Forelimb muscle (tissue), 1 donor: ENCODE results near the gene HOXC11. TPM values are rescaled to one million over a fixed set of nuclear protein-coding genes. Genes with fewer than 3 reads are reported as not detected.

ENCODE experiments used
- DNase-seq: peaks from one replicate; pipeline ENCODE4 v3.0.0-alpha.2; 2013; ENCODE audit warnings: low read depth
- polyA plus RNA-seq: library from polyadenylated mRNA; unstranded; fragments of 120-200 nt; gene quantifications from one replicate; pipeline ENCODE4 v1.2.1, GENCODE V29; 2013; ENCODE audit not compliant: insufficient read length

The HOXC11 gene
- polyA plus RNA-seq, 1 donor, result not detected

DNA sequence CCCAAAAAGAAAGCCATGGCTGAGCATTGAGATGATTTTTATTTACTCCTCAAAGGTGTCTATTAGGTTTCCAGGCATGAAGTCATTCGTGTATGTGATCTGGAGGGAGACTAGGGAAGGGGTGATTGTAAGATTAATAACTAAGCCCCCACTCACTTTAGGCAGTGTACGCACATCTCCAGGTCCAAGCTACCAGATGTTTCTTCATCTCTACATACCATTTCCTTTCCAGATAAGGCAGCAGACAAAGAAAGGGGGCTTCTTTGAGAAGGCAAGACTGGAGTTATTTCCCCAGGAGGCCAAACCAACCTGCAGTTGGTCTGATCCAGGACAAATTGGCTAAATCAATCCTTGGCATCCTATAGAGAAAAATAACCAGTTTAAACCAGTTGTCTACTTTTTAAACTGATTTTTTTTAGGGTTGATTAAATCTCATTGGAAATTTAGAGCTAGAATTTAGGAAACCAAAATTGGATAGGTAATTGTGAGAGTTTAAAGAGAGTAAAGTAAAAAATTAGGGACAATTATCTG lies 30.4 kb upstream of the HOXC11 start:
- DNase-seq, result no peak

DNA sequence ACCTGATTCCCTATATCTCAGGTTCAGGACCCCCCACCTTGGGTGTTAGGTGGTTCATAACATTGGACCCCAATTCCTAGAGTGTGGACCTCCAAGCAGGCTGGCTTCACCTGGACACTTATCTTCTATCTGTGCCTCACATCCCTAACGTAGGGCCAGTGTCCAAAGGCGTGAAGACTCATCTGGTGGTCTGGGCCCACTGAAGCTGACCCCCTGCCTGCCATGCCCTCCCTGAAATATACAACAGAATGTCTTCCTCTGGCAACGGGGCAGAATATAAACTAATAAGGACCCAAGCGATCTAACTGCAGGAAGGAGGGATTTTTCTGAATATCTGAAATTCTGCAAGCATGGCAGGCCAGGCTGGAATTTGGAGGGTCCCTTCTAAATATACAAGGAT lies 28.7 kb upstream of the HOXC11 start:
- no peak for DNase-seq

DNA sequence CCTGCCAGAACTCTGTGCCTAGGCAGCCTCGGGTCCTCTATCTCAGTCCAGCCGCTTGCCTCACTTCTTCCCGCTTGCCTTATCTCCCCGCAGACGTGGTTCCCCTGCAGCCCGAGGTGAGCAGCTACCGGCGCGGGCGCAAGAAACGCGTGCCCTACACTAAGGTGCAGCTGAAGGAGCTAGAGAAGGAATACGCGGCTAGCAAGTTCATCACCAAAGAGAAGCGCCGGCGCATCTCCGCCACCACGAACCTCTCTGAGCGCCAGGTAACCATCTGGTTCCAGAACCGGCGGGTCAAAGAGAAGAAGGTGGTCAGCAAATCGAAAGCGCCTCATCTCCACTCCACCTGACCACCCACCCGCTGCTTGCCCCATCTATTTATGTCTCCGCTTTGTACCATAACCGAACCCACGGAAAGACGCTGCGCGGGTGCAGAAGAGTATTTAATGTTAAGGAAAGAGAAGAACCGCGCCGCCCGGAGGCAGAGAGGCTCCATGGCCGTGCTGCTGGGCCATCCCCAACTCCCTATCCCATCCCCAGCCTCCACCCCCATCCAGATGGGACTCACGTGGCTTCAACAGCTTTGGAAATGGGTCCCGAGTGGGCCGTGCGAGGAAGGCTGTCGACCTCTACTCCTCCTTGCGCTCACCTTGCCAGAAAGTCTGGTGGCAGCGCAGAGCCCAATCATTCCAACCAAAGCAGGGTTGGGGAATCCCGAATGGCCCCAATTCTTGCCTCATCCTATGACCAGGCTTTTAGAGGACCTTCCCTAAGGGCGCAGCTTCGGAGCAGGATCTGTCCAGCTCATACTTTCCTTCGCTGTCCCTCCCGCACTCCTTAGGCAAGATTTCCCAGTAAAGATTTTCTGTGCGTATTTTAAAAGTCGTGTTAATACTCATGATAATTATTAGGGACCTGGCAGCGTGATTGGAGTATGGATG lies 27.7 kb upstream of the HOXC11 start:
- DNase-seq, result no peak

DNA sequence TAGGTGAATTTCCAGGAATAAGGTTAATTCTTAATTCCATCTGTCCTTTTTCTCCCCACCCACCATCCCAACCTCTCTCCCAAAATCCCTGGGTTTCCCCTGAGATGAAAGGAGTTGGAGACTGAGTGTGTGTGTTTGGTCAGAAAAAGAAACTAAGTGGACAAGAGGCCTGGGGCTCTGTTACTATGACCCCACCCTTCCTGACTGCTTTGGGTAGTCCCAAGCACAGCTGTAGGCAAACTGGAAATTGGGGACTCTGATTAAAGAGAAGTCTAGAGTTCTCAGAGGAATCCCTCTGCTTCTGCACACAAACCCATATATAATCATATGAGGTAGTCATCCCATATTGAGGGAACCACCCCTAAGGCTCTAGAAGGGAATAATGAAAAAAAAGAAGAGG lies 25.2 kb upstream of the HOXC11 start:
- no peak for DNase-seq

DNA sequence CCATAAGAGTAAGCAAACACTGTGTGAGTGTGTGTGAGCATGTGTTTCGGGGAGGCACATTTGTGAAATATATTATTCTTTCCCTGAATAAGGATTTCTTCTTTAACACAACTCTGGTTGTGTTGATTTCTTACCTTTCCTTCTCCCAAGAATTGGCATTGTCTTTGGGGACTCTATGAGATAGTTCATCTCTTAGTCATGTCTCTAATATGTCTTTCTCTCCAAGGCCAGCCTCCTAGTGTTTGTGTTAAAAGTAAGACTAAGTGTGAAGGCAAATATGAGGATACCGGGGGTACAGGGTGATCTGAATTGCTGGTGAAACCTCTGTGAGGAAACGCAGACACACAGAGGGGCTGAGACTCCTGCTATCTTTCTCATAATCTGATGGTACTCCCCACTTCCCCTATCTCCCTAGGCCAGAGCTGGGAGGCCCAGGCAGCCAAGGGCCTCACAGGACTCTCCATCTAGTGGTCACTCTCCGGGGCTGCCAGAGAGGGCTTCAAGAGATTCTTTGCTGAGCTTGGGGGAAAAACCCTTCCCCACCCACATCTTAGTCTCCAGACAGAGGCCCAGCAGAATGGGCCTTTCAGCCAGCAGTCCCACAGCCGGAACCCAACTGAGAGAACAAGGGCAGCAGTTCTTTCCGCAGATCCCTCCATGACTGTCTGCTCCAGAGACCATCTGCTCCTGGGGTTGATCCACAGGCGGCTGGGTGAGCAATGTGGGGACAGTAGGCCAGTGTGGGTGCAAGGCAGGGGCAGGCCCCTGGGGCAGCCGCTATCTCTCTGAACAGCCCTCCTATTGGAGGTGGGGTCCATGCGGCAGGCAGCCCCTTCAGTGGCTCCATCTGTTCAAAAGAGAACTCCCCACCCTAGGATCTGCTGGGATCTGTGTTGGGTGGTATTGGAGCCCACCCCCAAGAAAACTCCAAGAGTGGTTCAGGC lies 24.0 kb upstream of the HOXC11 start:
- DNase-seq, result no peak

DNA sequence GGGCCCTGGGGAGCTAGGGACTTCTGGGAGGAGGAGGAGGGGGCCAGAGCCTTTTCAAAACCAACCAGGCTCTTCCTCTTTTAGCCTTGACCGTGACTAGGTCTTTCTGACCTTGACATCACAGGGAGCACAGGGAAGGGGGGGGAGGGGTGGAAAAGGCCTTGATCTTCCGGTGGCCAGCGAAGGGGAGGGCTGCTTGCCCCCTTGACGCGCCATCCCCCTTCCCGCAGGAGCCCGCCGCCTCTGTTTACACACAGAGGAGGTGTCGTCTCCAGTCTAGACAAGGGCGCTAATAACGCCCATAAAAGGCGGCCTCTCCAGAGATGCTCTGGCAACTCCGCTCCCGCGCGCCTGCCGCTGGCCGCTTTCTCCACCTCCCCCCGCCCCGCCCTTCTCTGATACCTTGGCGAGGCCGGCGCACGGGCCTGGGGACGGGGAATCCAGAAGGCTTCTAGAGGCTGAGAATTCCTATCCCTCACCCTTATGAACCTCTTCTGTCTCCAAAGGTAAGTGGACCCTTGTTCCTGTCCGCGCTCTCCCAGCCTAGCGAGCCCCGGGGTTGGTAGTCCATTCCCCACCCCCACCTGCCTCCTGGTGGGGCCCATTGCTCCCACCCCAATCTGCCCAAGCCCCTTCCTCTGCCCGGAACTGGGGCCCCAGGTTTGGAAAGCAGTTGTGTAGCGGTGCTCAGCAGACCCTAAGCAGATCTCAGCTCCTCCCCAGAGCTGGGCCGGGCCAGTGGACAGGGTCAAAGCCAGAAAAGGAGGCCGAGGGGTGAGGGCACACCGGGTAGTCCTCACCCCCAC lies 23.1 kb upstream of the HOXC11 start:
- no peak for DNase-seq

DNA sequence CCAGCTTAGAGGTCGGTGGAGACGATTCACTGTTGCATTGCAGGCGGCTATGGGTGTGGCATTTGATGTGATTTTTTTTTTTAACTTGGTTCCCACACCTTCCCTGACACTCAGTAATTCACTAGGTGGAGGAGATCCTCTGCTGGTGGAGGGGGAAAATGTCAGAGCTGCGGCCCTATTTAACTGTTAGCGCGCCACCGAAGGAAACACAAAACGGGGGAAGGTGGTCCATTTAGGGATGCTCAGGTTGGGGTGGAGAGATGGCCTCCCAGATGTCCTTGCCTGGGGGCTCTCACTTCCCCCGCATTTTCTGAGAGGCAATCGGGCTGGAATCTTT lies 22.5 kb upstream of the HOXC11 start:
- DNase-seq, result no peak

DNA sequence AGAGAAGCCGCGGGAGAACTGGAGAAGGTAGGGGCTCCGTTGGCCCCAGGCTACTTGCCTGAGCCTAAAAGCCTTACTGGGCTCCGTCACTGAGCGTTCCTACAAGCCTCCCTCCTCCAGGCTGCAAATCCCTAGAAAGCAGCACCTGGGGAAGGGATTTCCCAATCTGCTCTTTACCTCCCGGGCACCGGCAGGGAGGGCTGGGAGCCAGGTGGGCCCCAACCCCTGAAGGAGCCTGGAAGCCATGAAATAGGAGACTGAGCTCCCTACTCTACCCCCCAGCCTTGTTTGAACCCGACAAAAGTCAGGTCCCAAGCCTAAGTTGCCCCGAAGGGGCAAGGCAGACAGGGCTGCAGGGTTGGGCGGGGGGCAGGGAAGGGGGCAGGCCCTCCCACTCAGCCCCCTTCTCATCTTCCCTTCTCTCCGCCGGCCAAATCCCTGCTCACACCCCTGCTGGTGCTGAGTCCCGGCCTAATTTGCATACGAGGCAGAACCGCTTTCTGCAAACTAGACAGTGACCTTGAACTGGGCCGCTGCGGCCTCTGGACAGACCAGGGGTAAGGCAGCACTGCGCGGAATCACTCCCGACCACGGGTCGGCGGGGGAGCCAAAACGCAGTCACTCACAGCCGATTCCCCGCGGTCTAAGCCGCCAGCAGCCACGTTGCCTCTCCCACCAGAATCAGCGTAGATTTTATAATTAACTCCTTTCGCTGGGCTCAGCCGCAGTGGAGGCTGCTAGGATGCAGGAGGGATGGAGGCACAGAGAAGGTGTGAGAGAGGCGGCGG lies 21.9 kb upstream of the HOXC11 start:
- no peak for DNase-seq

DNA sequence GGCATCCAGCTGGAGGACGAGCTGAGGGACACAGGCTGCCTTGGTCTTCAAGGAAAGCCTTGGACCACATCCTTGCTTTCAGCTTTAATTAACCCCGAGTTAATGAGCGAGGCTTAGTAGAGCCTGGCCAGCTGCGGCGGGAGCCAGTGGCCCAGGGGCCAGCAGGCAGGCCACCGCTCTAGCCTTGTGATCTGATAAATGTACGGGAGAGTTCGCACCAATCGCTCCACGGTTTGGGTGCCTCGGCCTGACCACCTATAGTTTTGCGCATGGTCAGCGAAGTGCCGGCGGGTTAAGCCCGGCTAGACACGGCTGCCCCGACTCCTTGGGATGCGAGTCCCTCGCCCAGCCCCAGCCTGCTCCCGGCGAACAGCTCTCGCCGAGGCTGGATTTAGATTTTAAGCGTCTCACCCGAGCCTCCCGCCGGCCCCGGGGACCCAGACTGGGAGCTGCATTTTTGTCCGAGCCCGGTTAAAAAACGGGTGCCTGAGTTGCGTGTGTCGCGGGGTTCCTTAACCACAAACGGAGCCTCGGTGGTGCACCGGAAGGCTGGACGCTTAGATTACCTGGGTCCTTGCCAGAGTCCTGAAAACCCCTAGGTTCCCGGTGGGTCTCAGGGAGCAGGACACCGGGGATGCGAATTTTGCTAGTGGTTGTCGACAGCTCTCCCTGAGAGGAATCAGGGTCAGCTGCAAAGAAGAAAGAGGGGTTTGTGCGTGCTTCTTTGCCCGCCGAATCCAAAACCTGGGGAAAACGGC lies 21.2 kb upstream of the HOXC11 start:
- no peak for DNase-seq

DNA sequence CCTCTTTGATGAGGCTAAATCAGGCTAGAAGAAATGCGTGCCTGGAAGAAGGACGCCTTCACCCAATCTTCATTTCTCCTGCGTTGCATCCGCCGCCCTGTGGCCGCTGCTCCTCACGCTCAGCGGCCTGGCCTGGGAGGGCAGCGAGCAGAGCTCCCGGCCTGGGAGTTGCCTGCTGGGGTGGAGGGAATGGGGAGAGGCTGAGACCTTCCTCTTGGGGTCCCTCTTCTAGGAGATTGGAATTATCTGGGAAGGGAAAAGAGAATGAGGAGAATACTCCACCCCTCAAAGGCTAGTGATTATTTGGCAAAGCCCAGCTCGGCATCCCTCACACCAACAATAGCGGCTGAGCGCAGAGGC lies 20.6 kb upstream of the HOXC11 start:
- no peak for DNase-seq

DNA sequence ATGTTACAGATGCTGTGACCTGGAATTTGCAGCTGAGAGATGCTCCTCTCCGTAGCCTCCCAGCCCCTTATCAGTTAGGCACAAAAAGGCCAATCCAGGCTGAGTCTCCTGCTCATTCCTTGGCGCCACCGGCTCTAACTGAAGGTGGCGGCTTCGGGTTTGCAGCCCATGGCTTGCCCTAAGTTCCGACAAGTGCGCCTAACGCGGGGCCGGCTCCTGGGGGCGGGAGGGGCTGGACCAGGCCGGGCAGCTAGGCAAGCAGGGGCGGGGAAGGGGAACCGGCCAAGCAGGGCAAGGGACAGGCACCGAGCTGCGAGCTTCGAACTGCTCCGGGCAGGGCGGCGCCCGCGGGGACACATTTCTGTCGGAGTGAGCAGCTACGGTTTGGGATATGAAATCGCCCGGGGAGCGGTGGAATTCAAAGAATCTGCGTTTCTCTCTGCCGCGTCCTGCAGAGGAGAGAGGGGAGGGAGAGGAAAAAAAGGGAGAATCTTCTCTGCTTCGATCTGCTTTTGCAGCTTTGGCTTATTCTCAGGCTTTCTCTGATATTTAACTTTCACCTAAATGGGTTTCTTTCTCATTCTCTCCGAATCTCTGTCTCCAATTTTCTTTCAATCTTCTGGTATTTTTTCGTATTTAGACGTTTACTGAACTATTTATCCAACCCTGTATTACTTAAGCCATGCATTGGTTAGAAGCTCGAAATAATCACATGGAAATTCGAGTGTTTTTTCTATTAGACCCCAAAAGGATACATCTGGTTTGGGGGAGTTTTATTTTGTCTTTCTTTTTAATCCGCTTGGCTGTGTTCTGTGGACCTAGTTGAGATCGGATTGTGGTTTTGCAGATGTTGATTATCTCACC lies 19.8 kb upstream of the HOXC11 start:
- DNase-seq, result no peak

DNA sequence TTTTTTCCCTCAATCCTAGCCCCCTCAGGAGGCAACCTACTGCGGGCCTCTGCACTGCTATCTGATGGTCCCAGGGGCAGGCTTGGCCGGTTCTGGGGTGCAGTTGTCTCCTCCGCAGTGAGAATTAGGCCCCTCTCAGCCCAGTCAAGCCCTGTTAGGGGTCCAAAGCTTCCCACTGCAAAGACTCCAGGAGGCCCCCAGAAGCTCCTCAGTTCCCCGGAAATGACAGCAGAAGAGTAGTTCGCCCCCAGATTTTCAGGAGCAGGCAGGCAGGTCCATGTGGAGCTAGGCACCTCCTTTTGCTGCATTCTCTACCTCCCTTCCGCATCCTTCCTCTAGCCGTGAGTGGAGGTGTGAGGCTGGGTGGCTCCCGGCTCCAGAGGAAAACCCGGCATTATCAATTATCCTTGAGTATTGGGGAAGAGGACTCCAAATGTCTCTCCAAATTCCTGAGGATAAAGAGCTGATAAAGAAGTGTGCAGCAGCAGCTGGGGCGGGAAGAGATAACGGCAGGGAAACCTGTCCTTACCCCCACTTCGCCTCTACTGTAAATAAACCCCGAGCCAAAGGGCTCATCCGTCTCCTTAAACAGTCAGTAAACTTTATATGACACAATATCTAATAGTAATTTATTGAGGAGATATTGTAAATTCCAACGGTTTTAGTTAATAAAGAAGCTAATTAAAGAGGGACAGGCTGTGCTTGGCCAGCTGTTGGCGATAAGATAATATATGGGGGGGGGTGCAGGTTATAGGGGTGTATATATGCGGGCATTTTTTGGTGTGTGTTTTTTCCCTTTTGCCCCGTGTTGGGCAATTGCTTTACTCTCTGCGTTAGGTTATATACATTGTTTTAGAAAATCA lies 18.9 kb upstream of the HOXC11 start:
- no peak for DNase-seq

DNA sequence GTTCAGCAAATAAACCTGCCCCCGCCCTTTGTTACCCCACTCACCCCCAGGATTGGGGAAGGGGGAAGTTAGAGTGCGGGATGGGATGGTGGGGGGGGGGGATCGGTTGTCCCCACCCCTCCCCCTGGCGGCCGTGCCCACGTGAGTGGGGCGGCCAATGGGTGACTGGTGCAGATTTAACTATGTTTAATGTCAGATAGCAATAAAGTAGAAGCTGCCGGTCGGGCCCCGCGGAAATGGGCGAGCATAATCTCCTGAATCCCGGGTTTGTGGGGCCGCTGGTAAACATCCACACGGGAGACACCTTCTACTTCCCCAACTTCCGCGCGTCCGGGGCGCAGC lies 18.3 kb upstream of the HOXC11 start, which contains the start of gene HOXC12:
Gene HOXC12, plus strand, starts transcription at position 210 of the 342 bp plus-strand sequence. Its CDS starts 27 bp downstream, at position 237.
- no peak for DNase-seq

DNA sequence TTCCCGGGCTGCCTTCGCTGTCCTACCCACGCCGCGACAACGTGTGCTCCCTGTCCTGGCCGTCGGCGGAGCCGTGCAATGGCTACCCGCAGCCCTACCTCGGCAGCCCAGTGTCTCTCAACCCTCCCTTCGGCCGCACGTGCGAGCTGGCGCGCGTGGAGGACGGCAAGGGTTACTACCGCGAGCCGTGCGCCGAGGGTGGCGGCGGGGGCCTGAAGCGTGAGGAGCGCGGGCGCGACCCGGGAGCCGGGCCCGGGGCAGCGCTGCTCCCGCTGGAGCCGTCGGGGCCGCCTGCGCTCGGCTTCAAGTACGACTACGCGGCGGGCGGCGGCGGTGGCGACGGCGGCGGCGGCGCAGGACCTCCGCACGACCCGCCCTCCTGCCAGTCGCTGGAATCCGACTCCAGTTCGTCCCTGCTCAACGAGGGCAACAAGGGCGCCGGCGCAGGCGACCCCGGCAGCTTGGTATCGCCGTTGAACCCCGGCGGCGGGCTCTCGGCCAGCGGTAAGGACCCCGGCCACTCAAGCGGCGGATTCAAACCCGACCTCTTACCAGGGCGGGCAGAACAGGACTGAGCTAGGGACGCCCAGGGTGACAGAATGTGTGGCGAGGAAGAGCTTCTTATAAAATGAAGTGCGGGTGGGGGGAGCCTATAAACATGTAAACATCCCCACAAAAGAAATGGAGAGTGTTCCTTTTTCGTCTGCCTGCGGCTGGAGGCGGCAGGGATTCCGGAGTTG lies 17.7 kb upstream of the HOXC11 start:
- DNase-seq, result no peak

DNA sequence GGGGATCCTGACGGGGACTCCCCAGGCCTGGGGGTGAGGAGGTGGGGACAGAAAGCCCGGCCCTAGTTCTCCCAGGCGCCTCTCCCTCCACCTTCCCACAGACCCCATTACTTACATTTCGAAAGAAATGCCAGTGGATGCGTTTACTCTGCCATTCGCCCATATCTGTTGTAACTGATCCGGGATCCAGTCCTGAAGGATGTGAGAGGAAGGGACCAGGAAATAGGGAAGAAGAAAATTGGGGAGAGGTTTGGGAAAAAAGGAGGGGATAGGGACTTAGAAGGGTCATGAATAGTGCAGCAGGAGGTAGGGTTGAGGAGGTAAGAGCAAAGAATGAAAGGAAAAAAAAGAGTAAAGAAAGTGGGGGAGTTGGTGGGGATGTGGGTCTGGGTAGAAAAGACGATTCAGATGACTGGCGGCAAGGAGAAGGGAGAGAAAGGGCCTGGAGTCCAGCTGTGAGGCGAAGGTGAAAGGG lies 17.1 kb upstream of the HOXC11 start:
- DNase-seq, result no peak

DNA sequence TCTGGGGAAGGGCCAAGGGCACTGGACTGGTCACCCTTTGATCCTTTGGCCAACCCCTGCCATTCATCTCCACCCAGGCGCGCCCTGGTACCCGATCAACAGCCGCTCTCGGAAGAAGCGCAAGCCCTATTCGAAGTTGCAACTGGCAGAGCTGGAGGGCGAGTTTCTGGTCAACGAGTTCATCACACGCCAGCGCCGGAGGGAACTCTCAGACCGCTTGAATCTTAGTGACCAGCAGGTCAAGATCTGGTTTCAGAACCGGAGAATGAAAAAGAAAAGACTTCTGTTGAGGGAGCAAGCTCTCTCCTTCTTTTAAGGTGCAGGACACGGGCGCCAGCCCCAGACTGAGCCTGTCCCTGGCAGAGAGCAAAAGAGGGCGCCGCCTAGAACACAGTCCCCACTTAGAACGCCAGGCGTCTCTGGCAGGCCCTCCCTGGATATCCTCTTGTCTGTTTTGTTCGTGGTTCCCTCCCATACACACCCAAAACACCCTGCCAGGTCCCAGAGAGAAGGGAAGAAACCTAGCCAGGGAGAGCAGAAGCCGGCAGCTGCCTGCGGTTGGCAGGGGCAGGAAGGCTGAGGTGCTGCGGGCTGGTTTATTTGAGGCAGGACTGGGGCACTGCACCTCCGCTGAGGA lies 16.6 kb upstream of the HOXC11 start:
- no peak for DNase-seq
